Activated T-cell treated with anti-CD3 and anti-CD28 coated beads for 4 hours (primary cell): Measurements from ENCODE around the gene RYR1.
"Not testable (repeated sequence)": the region's sequence is repeated elsewhere in the genome, so short reads cannot be mapped to it uniquely, and the experiment has no call there.

Experiments
- DNase-seq: peaks from one replicate; pipeline ENCODE4 v3.0.0-alpha.2; 2020

The RYR1 gene

GRCh38 chr19:38464421-38465082 lies 31.1 kb downstream of the RYR1 start:
- no peak for DNase-seq

GRCh38 chr19:38466050-38466449 lies 32.6 kb downstream of the RYR1 start:
- no peak for DNase-seq

GRCh38 chr19:38467541-38468525 lies 34.3 kb downstream of the RYR1 start:
- no peak for DNase-seq

DNA sequence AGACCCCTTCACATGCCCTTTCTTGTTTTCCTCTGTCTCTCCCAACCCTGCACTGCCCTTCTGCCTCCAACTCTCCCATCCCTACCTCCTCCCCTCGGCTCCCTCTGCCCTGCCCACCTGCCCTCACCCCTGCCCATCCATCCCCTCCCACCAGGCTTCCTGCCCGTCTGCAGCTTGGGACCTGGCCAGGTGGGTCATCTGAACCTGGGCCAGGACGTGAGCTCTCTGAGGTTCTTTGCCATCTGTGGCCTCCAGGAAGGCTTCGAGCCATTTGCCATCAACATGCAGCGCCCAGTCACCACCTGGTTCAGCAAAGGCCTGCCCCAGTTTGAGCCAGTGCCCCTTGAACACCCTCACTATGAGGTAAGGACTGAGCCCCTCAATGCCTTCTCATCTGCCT lies 35.7 kb downstream of the RYR1 start:
- no peak for DNase-seq

- no peak for DNase-seq
Measured at GRCh38 chr19:38470788-38471480, 37.4 kb downstream of the RYR1 start.

GRCh38 chr19:38472725-38473124 lies 39.2 kb downstream of the RYR1 start:
- not testable (repeated sequence) for DNase-seq

GRCh38 chr19:38473201-38473600 lies 39.7 kb downstream of the RYR1 start:
- DNase-seq = no peak

- no peak for DNase-seq
Measured at GRCh38 chr19:38475176-38475575, 41.7 kb downstream of the RYR1 start.

DNA sequence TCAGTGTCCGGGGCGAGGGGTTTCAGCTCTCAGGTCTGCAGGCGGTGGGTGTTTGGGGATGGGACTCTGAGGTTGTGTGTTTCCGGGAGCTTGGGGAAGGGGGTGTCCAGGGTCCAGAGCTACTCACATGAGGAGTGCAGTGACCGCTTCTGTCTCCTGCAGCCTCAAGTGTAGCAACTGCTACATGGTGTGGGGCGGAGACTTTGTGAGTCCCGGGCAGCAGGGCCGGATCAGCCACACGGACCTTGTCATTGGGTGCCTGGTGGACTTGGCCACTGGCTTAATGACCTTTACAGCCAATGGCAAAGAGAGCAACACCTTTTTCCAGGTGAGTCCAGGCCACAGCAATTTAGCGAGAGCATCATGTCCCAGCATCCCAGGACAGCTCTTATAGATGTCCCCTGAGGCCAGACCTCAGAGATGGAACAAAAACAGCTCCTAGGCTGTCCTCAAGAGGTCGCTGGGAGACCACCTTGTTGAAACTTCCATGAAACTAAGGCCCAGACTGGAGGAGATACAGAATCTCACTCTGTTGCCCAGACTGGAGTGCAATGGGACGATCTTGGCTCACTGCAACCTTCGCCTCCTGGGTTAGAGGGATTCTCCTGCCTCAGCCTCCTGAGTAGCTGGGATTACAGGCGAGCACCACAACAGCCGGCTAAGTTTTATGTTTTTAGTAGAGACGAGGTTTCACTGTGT lies 44.9 kb downstream of the RYR1 start:
- no peak for DNase-seq

- no peak for DNase-seq
Measured at GRCh38 chr19:38482496-38482895, 49.0 kb downstream of the RYR1 start.

DNA sequence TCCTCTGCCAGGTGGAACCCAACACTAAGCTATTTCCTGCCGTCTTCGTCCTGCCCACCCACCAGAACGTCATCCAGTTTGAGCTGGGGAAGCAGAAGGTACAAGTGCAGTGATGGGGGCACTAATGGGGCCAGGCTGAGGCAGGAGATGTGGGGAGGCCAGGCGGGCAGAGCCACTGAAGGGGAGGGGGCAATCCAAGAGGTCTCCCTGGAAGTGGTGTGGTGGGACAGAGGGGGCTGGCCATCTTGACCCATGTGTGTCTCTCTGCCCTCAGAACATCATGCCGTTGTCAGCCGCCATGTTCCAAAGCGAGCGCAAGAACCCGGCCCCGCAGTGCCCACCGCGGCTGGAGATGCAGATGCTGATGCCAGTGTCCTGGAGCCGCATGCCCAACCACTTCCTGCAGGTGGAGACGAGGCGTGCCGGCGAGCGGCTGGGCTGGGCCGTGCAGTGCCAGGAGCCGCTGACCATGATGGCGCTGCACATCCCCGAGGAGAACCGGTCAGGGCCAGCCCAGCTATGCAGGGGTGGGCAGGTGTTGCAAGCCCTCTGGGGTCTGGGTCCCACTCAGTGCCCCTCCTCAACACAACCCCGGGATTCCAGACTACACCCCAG lies 49.6 kb downstream of the RYR1 start:
- no peak for DNase-seq

DNA sequence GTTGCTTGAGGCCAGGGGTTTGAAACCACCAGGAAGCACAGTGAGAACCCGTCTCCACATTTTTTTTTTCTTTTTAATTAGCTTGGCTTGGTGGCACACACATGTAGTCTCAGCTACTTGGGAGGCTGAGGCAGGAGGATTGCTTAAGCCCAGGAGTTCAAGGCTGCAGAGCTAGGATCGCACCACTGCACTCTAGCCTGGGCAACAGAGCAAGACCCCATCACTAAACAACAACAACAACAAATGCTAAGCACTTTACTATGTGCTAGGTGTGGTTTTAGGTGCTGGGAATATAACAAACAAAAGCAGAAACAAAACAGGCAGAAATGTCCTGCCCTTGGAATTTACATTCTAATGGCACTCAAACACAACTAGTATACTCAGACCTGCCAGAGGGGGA lies 51.3 kb downstream of the RYR1 start:
- no peak for DNase-seq

DNA sequence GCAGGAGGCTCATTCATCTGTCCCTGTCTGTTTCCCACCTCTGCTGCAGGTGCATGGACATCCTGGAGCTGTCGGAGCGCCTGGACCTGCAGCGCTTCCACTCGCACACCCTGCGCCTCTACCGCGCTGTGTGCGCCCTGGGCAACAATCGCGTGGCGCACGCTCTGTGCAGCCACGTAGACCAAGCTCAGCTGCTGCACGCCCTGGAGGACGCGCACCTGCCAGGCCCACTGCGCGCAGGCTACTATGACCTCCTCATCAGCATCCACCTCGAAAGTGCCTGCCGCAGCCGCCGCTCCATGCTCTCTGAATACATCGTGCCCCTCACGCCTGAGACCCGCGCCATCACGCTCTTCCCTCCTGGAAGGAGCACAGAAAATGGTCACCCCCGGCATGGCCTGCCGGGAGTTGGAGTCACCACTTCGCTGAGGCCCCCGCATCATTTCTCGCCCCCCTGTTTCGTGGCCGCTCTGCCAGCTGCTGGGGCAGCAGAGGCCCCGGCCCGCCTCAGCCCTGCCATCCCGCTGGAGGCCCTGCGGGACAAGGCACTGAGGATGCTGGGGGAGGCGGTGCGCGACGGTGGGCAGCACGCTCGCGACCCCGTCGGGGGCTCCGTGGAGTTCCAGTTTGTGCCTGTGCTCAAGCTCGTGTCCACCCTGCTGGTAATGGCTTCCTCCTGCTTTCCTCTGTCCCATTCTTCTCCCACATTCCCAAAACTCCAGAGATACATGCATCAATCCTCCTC lies 52.2 kb downstream of the RYR1 start:
- DNase-seq = no peak

- no peak for DNase-seq
Measured at GRCh38 chr19:38486731-38487336, 53.3 kb downstream of the RYR1 start.

- DNase-seq = no peak
Measured at GRCh38 chr19:38488096-38488495, 54.6 kb downstream of the RYR1 start.

GRCh38 chr19:38488776-38489481 lies 55.4 kb downstream of the RYR1 start:
- no peak for DNase-seq

DNA sequence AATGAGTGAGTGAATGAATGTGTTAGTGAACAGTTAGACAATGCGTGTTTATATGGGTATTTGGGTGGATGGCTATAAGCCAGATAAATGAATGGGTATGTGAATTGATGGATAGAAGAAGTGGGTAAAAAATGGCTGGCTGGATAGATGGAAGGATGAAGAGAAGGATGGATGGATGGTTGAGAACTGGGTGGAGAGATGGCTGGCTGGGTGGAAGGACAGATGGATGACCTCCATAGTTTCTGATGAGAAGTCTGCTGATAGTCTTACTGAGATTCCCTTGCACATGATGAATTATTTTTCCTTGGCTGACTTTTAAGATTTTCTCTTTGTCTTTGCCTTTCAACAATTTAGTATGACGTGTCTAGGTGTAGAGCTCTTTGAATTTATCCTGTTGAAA lies 57.4 kb downstream of the RYR1 start:
- no peak for DNase-seq

DNA sequence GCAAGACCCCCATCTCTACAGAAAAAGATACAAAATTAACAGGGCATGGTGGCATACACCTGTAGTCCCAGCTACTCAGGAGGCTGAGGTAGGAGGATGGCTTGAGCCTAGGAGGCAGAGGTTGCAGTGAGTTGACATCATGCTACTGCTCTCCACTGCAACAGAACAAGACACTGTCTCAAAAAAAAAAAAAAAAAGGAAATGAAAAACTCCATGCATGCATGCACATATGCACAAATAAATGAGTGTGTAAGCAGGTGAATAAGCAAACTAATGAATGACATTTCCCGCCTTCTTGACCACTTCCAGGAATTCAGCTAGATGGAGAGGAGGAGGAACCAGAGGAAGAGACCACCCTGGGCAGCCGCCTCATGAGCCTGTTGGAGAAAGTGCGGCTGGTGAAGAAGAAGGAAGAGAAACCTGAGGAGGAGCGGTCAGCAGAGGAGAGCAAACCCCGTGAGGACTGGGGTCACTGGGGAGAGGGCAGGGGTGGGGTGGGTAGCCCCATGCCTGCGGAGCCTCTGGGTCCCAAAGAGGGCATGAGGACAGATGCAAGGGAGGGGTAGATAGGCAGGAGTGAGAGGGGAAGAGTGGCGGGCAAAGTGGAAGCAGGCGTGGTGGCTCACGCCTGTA lies 58.8 kb downstream of the RYR1 start:
- DNase-seq = no peak

DNA sequence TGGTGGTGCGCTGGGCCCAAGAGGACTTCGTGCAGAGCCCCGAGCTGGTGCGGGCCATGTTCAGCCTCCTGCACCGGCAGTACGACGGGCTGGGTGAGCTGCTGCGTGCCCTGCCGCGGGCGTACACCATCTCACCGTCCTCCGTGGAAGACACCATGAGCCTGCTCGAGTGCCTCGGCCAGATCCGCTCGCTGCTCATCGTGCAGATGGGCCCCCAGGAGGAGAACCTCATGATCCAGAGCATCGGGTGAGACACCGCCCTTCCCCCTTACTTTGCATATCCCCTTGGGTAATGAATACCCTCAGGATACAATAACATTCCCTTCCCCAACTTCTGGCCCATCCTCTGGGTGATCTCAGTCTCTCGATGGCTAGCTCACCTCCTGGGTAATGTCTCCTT lies 60.9 kb downstream of the RYR1 start:
- no peak for DNase-seq

GRCh38 chr19:38495375-38495774 lies 61.9 kb downstream of the RYR1 start:
- not testable (repeated sequence) for DNase-seq
